ENCODE measurements around the gene LSM12. TPM values are rescaled to one million over a fixed set of nuclear protein-coding genes. Genes with fewer than 3 reads are reported as not detected.

The LSM12 gene
- total RNA-seq, 4 donors from 2014 or later = 37.8 to 59.2 (median 46.0) TPM

- WGBS = 73% methylated on average over 12 of the region's 12 CpGs
- intact Hi-C loops (cut with DNase I) = no loop called here
- no peaks in the 10 kb centered on the region for H3K36me3 ChIP-seq
- peaks cover 11 to 15% (median 11%) of the 10 kb centered on the region in 4 donors for H3K4me1 ChIP-seq
- H3K27ac ChIP-seq (replicated peaks in 1 of 4) = no peak overlapping the region
- H3K9me3 ChIP-seq = no peaks in the 10 kb centered on the region
- TF ChIP-seq EP300 (IDR thresholded peaks at IDR 0.05) (no peak), POLR2A (IDR thresholded peaks at IDR 0.05; ENCODE audit: low read depth) (no peak), CTCF (IDR thresholded peaks at IDR 0.05) (no peak), POLR2AphosphoS5 (IDR thresholded peaks at IDR 0.05) (no peak)
- H3K27me3 ChIP-seq = peaks cover 3 to 65% (median 20%) of the 10 kb centered on the region in 4 donors
- DNase-seq (ENCODE audit: extremely low spot score) = no peak
- no peak overlapping the region for H3K4me3 ChIP-seq
Observed at GRCh38 chr17:43987131-43988021, 79.1 kb downstream of the LSM12 start.

GRCh38 chr17:43986225-43986981 is 80.1 kb downstream of the LSM12 start:
- no peaks in the 10 kb centered on the region for H3K9me3 ChIP-seq
- intact Hi-C loops (cut with DNase I) = no loop called here
- H3K27me3 ChIP-seq = peaks cover 3 to 65% (median 21%) of the 10 kb centered on the region in 4 donors
- H3K4me3 ChIP-seq = no peak overlapping the region
- H3K27ac ChIP-seq (replicated peaks in 1 of 4) = no peak overlapping the region
- peaks cover 11 to 15% (median 11%) of the 10 kb centered on the region in 4 donors for H3K4me1 ChIP-seq
- TF ChIP-seq CTCF (IDR thresholded peaks at IDR 0.05) (no peak), EP300 (IDR thresholded peaks at IDR 0.05) (no peak), POLR2AphosphoS5 (IDR thresholded peaks at IDR 0.05) (no peak), POLR2A (IDR thresholded peaks at IDR 0.05; ENCODE audit: low read depth) (no peak)
- WGBS = 86% methylated on average over 7 of the region's 7 CpGs
- DNase-seq (ENCODE audit: extremely low spot score) = no peak
- no peaks in the 10 kb centered on the region for H3K36me3 ChIP-seq

- H3K27me3 ChIP-seq = peaks cover 3 to 67% (median 21%) of the 10 kb centered on the region in 4 donors
- intact Hi-C loops (cut with DNase I) = no loop called here
- no peak overlapping the region for H3K27ac ChIP-seq (replicated peaks in 1 of 4)
- WGBS = 82% methylated on average over 8 of the region's 8 CpGs
- DNase-seq (ENCODE audit: extremely low spot score) = no peak
- peaks cover 11 to 15% (median 11%) of the 10 kb centered on the region in 4 donors for H3K4me1 ChIP-seq
- H3K9me3 ChIP-seq = no peaks in the 10 kb centered on the region
- H3K36me3 ChIP-seq = no peaks in the 10 kb centered on the region
- TF ChIP-seq POLR2AphosphoS5 (IDR thresholded peaks at IDR 0.05) = no peak
- H3K4me3 ChIP-seq = peak overlapping the region; percentile 47 to 56 (median 48)
Observed at GRCh38 chr17:43984521-43984920, 82.0 kb downstream of the LSM12 start.

Small RNA genes lying within 50 kb of the gene (small RNA-seq; reads per million reads assigned to genes)
- 0 reads per million in 3 donors for gene RF00012

Other genes with a start within 250 kb of the LSM12 start
- 1 to 10 TPM; 5.0 to 9.9 (median 6.2) TPM for gene MPP3, start 233.5 kb downstream of the LSM12 start, total RNA-seq
- gene CD300LG, start 219.5 kb downstream of the LSM12 start, total RNA-seq = 10 to 100 TPM in 1 of 4 donors, 1 to 10 TPM in 2, under 1 TPM in 1; 0.83 to 12.0 (median 7.3) TPM
- 10 to 100 TPM; 13.3 to 15.9 (median 15.6) TPM for gene MPP2, start 159.1 kb downstream of the LSM12 start, total RNA-seq
- not detected for gene PPY, start 124.2 kb downstream of the LSM12 start, total RNA-seq
- gene PYY, start 112.7 kb downstream of the LSM12 start, total RNA-seq = not detected
- 1 to 10 TPM in 3 of 4 donors, under 1 TPM in 1; 0.83 to 3.4 (median 1.8) TPM for gene NAGS, start 62.0 kb downstream of the LSM12 start, total RNA-seq
- gene TMEM101, start 51.7 kb downstream of the LSM12 start, total RNA-seq = 10 to 100 TPM; 22.9 to 30.7 (median 27.2) TPM
- 10 to 100 TPM; 23.9 to 37.5 (median 30.7) TPM for gene G6PC3, start 4.1 kb upstream of the LSM12 start, total RNA-seq
- 100 to 1,000 TPM in 3 of 4 donors, 10 to 100 TPM in 1; 75.6 to 237 (median 130) TPM for gene HDAC5, start 57.0 kb upstream of the LSM12 start, total RNA-seq
- 1 to 10 TPM; 1.7 to 4.6 (median 2.6) TPM for gene HROB, start 75.3 kb upstream of the LSM12 start, total RNA-seq
- gene ASB16, start 104.0 kb upstream of the LSM12 start, total RNA-seq = 10 to 100 TPM in 1 of 4 donors, 1 to 10 TPM in 3; 3.3 to 10.8 (median 6.0) TPM
- 10 to 100 TPM; 25.3 to 50.3 (median 33.4) TPM for gene TMUB2, start 120.3 kb upstream of the LSM12 start, total RNA-seq
- 10 to 100 TPM; 41.9 to 72.6 (median 50.0) TPM for gene ATXN7L3, start 133.2 kb upstream of the LSM12 start, total RNA-seq
- gene UBTF, start 153.0 kb upstream of the LSM12 start, total RNA-seq = 10 to 100 TPM; 48.7 to 78.8 (median 66.1) TPM
- 1 to 10 TPM in 1 of 4 donors, under 1 TPM in 2, not detected in 1; 0.11 to 2.0 (median 0.19) TPM for gene SLC4A1, start 201.5 kb upstream of the LSM12 start, total RNA-seq
- gene RUNDC3A, start 241.9 kb upstream of the LSM12 start, total RNA-seq = 1 to 10 TPM in 3 of 4 donors, under 1 TPM in 1; 0.42 to 2.8 (median 1.7) TPM